Esophagus muscularis mucosa (tissue), 4 donors: Measurements from ENCODE around the gene IFT57.
"Not testable (repeated sequence)": the region's sequence is repeated elsewhere in the genome, so short reads cannot be mapped to it uniquely, and the experiment has no call there.

ENCODE experiments used
- CTCF ChIP-seq, 3 experiments: fragments of 200-600 bp in 2 of 3; fragments of 450-650 bp in 1 of 3; sonication (generic) in 2 of 3; IDR thresholded peaks; one replicate each; pipeline ENCODE4 v1.5.1; 2017 to 2019; ENCODE audit warnings: antibody characterized with exemption in 3 of 3, mild to moderate bottlenecking in 2 of 3, moderate library complexity in 1 of 3
- EP300 ChIP-seq: sonication (generic); formaldehyde crosslinking; IDR thresholded peaks from one replicate; pipeline ENCODE4 v1.6.1; 2017; ENCODE audit warnings: antibody characterized with exemption
- POLR2A ChIP-seq: fragments of 450-650 bp; IDR thresholded peaks from one replicate; pipeline ENCODE4 v1.6.1; 2017; ENCODE audit warnings: antibody characterized with exemption, moderate library complexity, mild to moderate bottlenecking, low read depth
- POLR2AphosphoS5 ChIP-seq, 2 donors: sonication (generic); formaldehyde crosslinking; IDR thresholded peaks; one replicate each; pipeline ENCODE4 v1.6.1; 2017; ENCODE audit warnings: antibody characterized with exemption in 2 of 2

GRCh38 chr3:108264534-108265298 is 42.5 kb upstream of the IFT57 start:
- TF ChIP-seq CTCF (IDR thresholded peaks at IDR 0.05); POLR2A; EP300; POLR2AphosphoS5 (IDR thresholded peaks at IDR 0.05): not testable (repeated sequence)
